RWPE2 (cell line): ENCODE measurements around the gene ADAM19.

Experiments used
- ATAC-seq: fragments of 200-7000 bp; cut with Tn5 transposase; 3 replicates; pipeline ENCODE4 v1.9.1; 2021; ENCODE audit warnings: low read depth
- DNase-seq: peaks from one replicate; pipeline ENCODE4 v3.0.0-alpha.2; 2020; ENCODE audit warnings: low spot score
- H3K27ac ChIP-seq: fragments of 450-650 bp; 2 replicates; pipeline ENCODE4 v1.5.1; 2017; ENCODE audit warnings: mild to moderate bottlenecking; ENCODE audit not compliant: poor library complexity, severe bottlenecking
- H3K27me3 ChIP-seq: fragments of 250-450 bp; sonication (Bioruptor Pico); 2 replicates; pipeline ENCODE4 v1.5.1; 2021; ENCODE audit warnings: mild to moderate bottlenecking, moderate library complexity; ENCODE audit not compliant: insufficient read depth, poor library complexity, severe bottlenecking
- H3K36me3 ChIP-seq: fragments of 250-450 bp; sonication (Bioruptor Pico); 2 replicates; pipeline ENCODE4 v1.5.1; 2020; ENCODE audit warnings: low read depth, mild to moderate bottlenecking, moderate library complexity
- H3K4me1 ChIP-seq: fragments of 250-450 bp; sonication (Bioruptor Pico); 2 replicates; pipeline ENCODE4 v1.5.1; 2021; ENCODE audit warnings: mild to moderate bottlenecking, moderate library complexity; ENCODE audit not compliant: insufficient read depth, poor library complexity, severe bottlenecking
- H3K4me3 ChIP-seq: fragments of 250-450 bp; sonication (Bioruptor Pico); 2 replicates; pipeline ENCODE4 v1.5.1; 2021; ENCODE audit warnings: mild to moderate bottlenecking, moderate library complexity; ENCODE audit not compliant: severe bottlenecking
- H3K9me3 ChIP-seq: fragments of 250-450 bp; sonication (Bioruptor Pico); 2 replicates; pipeline ENCODE4 v1.5.1; 2021; ENCODE audit warnings: mild to moderate bottlenecking, moderate library complexity; ENCODE audit not compliant: severe bottlenecking
- CTCF ChIP-seq: fragments of 450-650 bp; IDR thresholded peaks from one replicate; pipeline ENCODE4 v1.5.1; 2017; ENCODE audit warnings: mild to moderate bottlenecking, moderate library complexity; ENCODE audit not compliant: poor library complexity, severe bottlenecking

Gene ADAM19

GRCh38 chr5:157556615-157557418 is 18.8 kb downstream of the ADAM19 start:
- ATAC-seq: no peak
- H3K36me3 ChIP-seq: no peaks in the 10 kb centered on the region
- H3K4me1 ChIP-seq: peaks cover 34% of the 10 kb centered on the region
- H3K27me3 ChIP-seq: no peaks in the 10 kb centered on the region
- H3K9me3 ChIP-seq: no peaks in the 10 kb centered on the region
- TF ChIP-seq CTCF: no peak
- no peak for DNase-seq
- no peak overlapping the region for H3K4me3 ChIP-seq
- peak overlapping the region; percentile 88 for H3K27ac ChIP-seq

GRCh38 chr5:157555037-157555640 is 20.4 kb downstream of the ADAM19 start:
- TF ChIP-seq CTCF: no peak
- H3K36me3 ChIP-seq: no peaks in the 10 kb centered on the region
- H3K27me3 ChIP-seq: no peaks in the 10 kb centered on the region
- H3K4me1 ChIP-seq: peaks cover 32% of the 10 kb centered on the region
- ATAC-seq (no peak), DNase-seq (no peak)
- H3K27ac ChIP-seq: no peak overlapping the region
- no peak overlapping the region for H3K4me3 ChIP-seq
- no peaks in the 10 kb centered on the region for H3K9me3 ChIP-seq

GRCh38 chr5:157554179-157555036 is 21.2 kb downstream of the ADAM19 start:
- no peaks in the 10 kb centered on the region for H3K27me3 ChIP-seq
- DNase-seq (no peak), ATAC-seq (no peak)
- no peak overlapping the region for H3K27ac ChIP-seq
- no peaks in the 10 kb centered on the region for H3K9me3 ChIP-seq
- no peak for TF ChIP-seq CTCF
- H3K4me3 ChIP-seq: no peak overlapping the region
- peaks cover 31% of the 10 kb centered on the region for H3K4me1 ChIP-seq
- H3K36me3 ChIP-seq: no peaks in the 10 kb centered on the region

- ATAC-seq: no peak
- H3K4me1 ChIP-seq: peaks cover 29% of the 10 kb centered on the region
- no peak for TF ChIP-seq CTCF
- H3K4me3 ChIP-seq: no peak overlapping the region
- no peaks in the 10 kb centered on the region for H3K9me3 ChIP-seq
- no peaks in the 10 kb centered on the region for H3K27me3 ChIP-seq
- no peaks in the 10 kb centered on the region for H3K36me3 ChIP-seq
- no peak overlapping the region for H3K27ac ChIP-seq
- no peak for DNase-seq
Measured at GRCh38 chr5:157552650-157553049, 22.9 kb downstream of the ADAM19 start.
